ENCODE results near the gene ZNF655.

- TF ChIP-seq CTCF (IDR thresholded peaks at IDR 0.05): no peak
- TF ChIP-seq POLR2A (IDR thresholded peaks at IDR 0.05): no peak
- TF ChIP-seq EP300 (IDR thresholded peaks at IDR 0.05; ENCODE audit: low read depth): no peak
Measured at GRCh38 chr7:99614495-99614894, 56.1 kb downstream of the ZNF655 start.

All from transverse colon (tissue), 3 donors.